T-helper 1 cell treated with Interleukin-12 subunit alpha and Interleukin-12 subunit beta and Interleukin-4 antibody, amounts not matched to agents 30 ng/mL and 1 ng/mL, for 36 hours (primary cell): ENCODE data around the gene IBTK. TPM values are rescaled to one million over a fixed set of nuclear protein-coding genes. Genes with fewer than 3 reads are reported as not detected.

Source experiments
- intact Hi-C: fragments of 100-400 bp; cut with micrococcal nuclease; formaldehyde crosslinking; loops from one replicate; pipeline ENCODE4 v1.15.1; 2024
- total RNA-seq: library from RNA; stranded (reverse); gene quantifications from 2 replicates; pipeline ENCODE4 v1.2.3, GENCODE V29; 2022

The IBTK gene
- total RNA-seq, 1 donor from 2014 or later = 34.9 TPM

DNA sequence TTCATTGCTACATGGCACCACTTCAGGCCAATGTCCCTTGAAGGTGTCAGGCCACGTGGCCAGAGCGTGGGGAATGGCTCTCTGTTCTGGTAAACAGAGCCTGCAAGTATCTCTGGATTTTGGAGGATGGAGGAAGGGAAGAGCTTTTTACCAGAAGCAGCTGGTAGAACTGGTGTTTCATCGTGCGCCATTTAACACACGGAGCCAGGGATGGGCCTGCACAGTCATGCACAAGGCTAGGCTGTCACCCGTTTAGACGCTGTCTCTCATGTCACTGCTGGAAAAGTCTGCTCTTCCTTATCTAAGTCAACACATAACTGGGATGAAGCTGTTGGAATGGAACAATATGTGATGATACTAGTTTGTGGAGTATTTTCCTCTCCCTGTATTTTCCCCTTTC lies 123.9 kb downstream of the IBTK start:
- intact Hi-C loops = no loop called here

Other genes starting within 250 kb of the IBTK start
- gene TPBG, start 116.1 kb upstream of the IBTK start, total RNA-seq = 0.05 TPM in 1 of 2 replicates, not detected in the other